HCT116 (cell line): ENCODE data around the gene CAST. TPM values are rescaled to one million over a fixed set of nuclear protein-coding genes. Genes with fewer than 3 reads are reported as not detected.
A peak's percentile ranks its signal among the peaks of the same experiment; 100 is the strongest.
"Not testable (repeated sequence)": the region's sequence is repeated elsewhere in the genome, so short reads cannot be mapped to it uniquely, and the experiment has no call there.

ENCODE experiments used
- ATAC-seq: fragments of 200-7000 bp; cut with Tn5 transposase; 2 replicates; pipeline ENCODE4 v1.9.1; 2020; ENCODE audit warnings: mild to moderate bottlenecking, moderate library complexity
- BruUV-seq: library from RNA; stranded (reverse); fragments of 400-500 nt; replicated peaks from 2 replicates; lab custom pipeline; 2021; lab: Mats Ljungman, UMichigan
- CTCF ChIA-PET: fragments of 300-600 bp; sonication (Branson Sonifier 250); formaldehyde crosslinking; loops from one replicate; lab custom pipeline; 2021; ENCODE audit warnings: antibody characterized with exemption; lab: Charles Lee
- POLR2A ChIA-PET: fragments of 300-600, 350-600 bp; sonication (Branson Sonifier 250); formaldehyde crosslinking; loops from one replicate; lab custom pipeline; 2021; ENCODE audit warnings: antibody characterized with exemption; lab: Charles Lee
- RAD21 ChIA-PET, 2 experiments: fragments of 300-600 bp; sonication (Branson Sonifier 250); formaldehyde crosslinking; loops; one replicate each; lab custom pipeline; 2023; ENCODE audit warnings: low total read pairs in 2 of 2; ENCODE audit not compliant: uncharacterized antibody in 2 of 2, unreplicated experiment in 2 of 2, low non-redundant PET in 1 of 2; lab: Charles Lee
- DNase-seq: peaks from one replicate; pipeline ENCODE4 v3.0.0-alpha.2; 2010; ENCODE audit warnings: low read depth, low spot score
- H2AFZ ChIP-seq: fragments of 200-600 bp; shearing (Covaris generic), sonication (generic); 2 replicates; pipeline ENCODE4 v1.6.1; 2017; ENCODE audit warnings: low read depth, mixed run types, mixed read lengths, antibody characterized with exemption, low read length; ENCODE audit not compliant: poor library complexity, severe bottlenecking
- H3K27ac ChIP-seq: 2 replicates; pipeline ENCODE4 v1.5.1; 2012; ENCODE audit warnings: low read depth, low read length
- H3K27me3 ChIP-seq: fragments of 200-600 bp; sonication (generic); 2 replicates; pipeline ENCODE4 v1.6.1; 2016; ENCODE audit warnings: mixed run types, low read length, mixed read lengths; ENCODE audit not compliant: insufficient read depth
- H3K36me3 ChIP-seq, 2 experiments: fragments of 200-500 bp in 1 of 2; fragments of 200-600 bp in 1 of 2; sonication (Bioruptor generic) in 1 of 2; sonication (generic) in 1 of 2; 2 replicates each; pipeline versions ENCODE4 v1.5.1 to v1.6.1; 2014 to 2016; ENCODE audit warnings: low read length in 2 of 2, inconsistent platforms in 1 of 2, mixed read lengths in 1 of 2, mixed run types in 1 of 2; ENCODE audit not compliant: insufficient read depth in 2 of 2, control insufficient read depth in 1 of 2
- H3K4me1 ChIP-seq, 2 experiments: fragments of 200-600 bp in 1 of 2; sonication (generic) in 1 of 2; 2 replicates each; pipeline versions ENCODE4 v1.5.1 to v1.6.1; 2012 to 2017; ENCODE audit warnings: low read length in 2 of 2, inconsistent platforms in 1 of 2, mild to moderate bottlenecking in 1 of 2, mixed read lengths in 1 of 2, mixed run types in 1 of 2, moderate library complexity in 1 of 2; ENCODE audit not compliant: insufficient read depth in 2 of 2, control insufficient read depth in 1 of 2
- H3K4me2 ChIP-seq: fragments of 200-600 bp; sonication (generic); 2 replicates; pipeline ENCODE4 v1.6.1; 2017; ENCODE audit warnings: mixed run types, low read length, mixed read lengths
- H3K4me3 ChIP-seq, 2 experiments: fragments of 200-600 bp in 1 of 2; sonication (generic) in 1 of 2; replicated peaks in 1 of 2; 2 replicates each; pipeline ENCODE4 v1.5.1; 2011 to 2016; ENCODE audit warnings: low read length in 2 of 2, control low read depth in 1 of 2, low read depth in 1 of 2, mild to moderate bottlenecking in 1 of 2, mixed read lengths in 1 of 2, mixed run types in 1 of 2
- H3K79me2 ChIP-seq: fragments of 200-600 bp; sonication (generic); 2 replicates; pipeline ENCODE4 v1.6.1; 2017; ENCODE audit warnings: mild to moderate bottlenecking, mixed run types, low read length, moderate library complexity, mixed read lengths; ENCODE audit not compliant: insufficient read depth
- H3K9ac ChIP-seq: fragments of 200-600 bp; sonication (generic); 2 replicates; pipeline ENCODE4 v1.6.1; 2016; ENCODE audit warnings: low read length, mixed read lengths
- H3K9me2 ChIP-seq: fragments of 200-600 bp; sonication (generic), shearing (Covaris generic); 2 replicates; pipeline ENCODE4 v1.6.1; 2017; ENCODE audit warnings: mixed run types, mild to moderate bottlenecking, moderate library complexity; ENCODE audit not compliant: insufficient read depth
- H3K9me3 ChIP-seq, 2 experiments: fragments of 200-500 bp in 1 of 2; fragments of 200-600 bp in 1 of 2; sonication (Bioruptor generic) in 1 of 2; sonication (generic) in 1 of 2; 2 replicates each; pipeline ENCODE4 v1.6.1; 2014 to 2017; ENCODE audit warnings: low read length in 2 of 2, mixed read lengths in 2 of 2, inconsistent platforms in 1 of 2, low read depth in 1 of 2, mild to moderate bottlenecking in 1 of 2, mixed run types in 1 of 2, moderate library complexity in 1 of 2; ENCODE audit not compliant: control insufficient read depth in 1 of 2, insufficient read depth in 1 of 2
- H4K20me1 ChIP-seq: fragments of 200-600 bp; sonication (generic), shearing (Covaris generic); 2 replicates; pipeline ENCODE4 v1.6.1; 2017; ENCODE audit warnings: mixed run types, mild to moderate bottlenecking, moderate library complexity; ENCODE audit not compliant: insufficient read depth
- ATF3 ChIP-seq: IDR thresholded peaks from 2 replicates; pipeline ENCODE4 v1.6.1; 2012
- CBX3 ChIP-seq: IDR thresholded peaks from 2 replicates; pipeline ENCODE4 v1.6.1; 2012; ENCODE audit warnings: low read depth
- CEBPB ChIP-seq: IDR thresholded peaks from 2 replicates; pipeline ENCODE4 v1.6.1; 2012; ENCODE audit warnings: low read depth
- ELF1 ChIP-seq: IDR thresholded peaks from 2 replicates; pipeline ENCODE4 v1.6.1; 2012; ENCODE audit warnings: low read depth, borderline replicate concordance
- FOSL1 ChIP-seq: IDR thresholded peaks from 2 replicates; pipeline ENCODE4 v1.6.1; 2012; ENCODE audit warnings: low read depth
- JUND ChIP-seq: IDR thresholded peaks from 2 replicates; pipeline ENCODE4 v1.6.1; 2012
- MAX ChIP-seq: IDR thresholded peaks from 2 replicates; pipeline ENCODE4 v1.6.1; 2012
- POLR2A ChIP-seq: IDR thresholded peaks from 2 replicates; pipeline ENCODE4 v1.7.0; 2011; ENCODE audit warnings: borderline replicate concordance; ENCODE audit not compliant: insufficient read depth, insufficient read length; ENCODE audit errors: extremely low read depth
- POLR2AphosphoS5 ChIP-seq: IDR thresholded peaks from 2 replicates; pipeline ENCODE4 v1.6.1; 2011; ENCODE audit warnings: mild to moderate bottlenecking, low read depth, low read length, moderate library complexity
- RAD21 ChIP-seq: IDR thresholded peaks from 2 replicates; pipeline ENCODE4 v1.6.1; 2012; ENCODE audit warnings: low read depth, mild to moderate bottlenecking
- REST ChIP-seq: IDR thresholded peaks from 2 replicates; pipeline ENCODE4 v1.6.1; 2012; ENCODE audit warnings: low read depth
- SIN3A ChIP-seq: IDR thresholded peaks from 2 replicates; pipeline ENCODE4 v1.6.1; 2012; ENCODE audit warnings: low read depth
- SP1 ChIP-seq: IDR thresholded peaks from 2 replicates; pipeline ENCODE4 v1.6.1; 2012; ENCODE audit warnings: low read depth
- ZFX ChIP-seq: fragments of 450-650 bp; IDR thresholded peaks from 2 replicates; pipeline ENCODE4 v1.6.1; 2017
- ZNF274 ChIP-seq: fragments of 200-500 bp; sonication (Bioruptor generic); IDR thresholded peaks from 2 replicates; pipeline ENCODE4 v1.6.1; 2014; ENCODE audit warnings: mild to moderate bottlenecking, low read depth, low read length, inconsistent platforms
- intact Hi-C: fragments of 100-400 bp; cut with micrococcal nuclease; formaldehyde crosslinking; loops from 2 replicates; pipeline ENCODE4 v1.10.0; 2022
- total RNA-seq: library from RNA; stranded (reverse); gene quantifications from one replicate; pipeline ENCODE4 v1.2.1, GENCODE V29; 2021; ENCODE audit not compliant: unreplicated experiment

CAST gene
- total RNA-seq, 1 experiment from 2014 or later: 142 TPM

- H3K9ac ChIP-seq: no peak overlapping the region
- ATAC-seq: no peak
- H2AFZ ChIP-seq: no peak overlapping the region
- H3K9me2 ChIP-seq: no peaks in the 10 kb centered on the region
- H3K4me2 ChIP-seq: peak overlapping the region; percentile 19; the same call in 1 of the 2 replicates
- no peak overlapping the region for H3K4me3 ChIP-seq
- H3K79me2 ChIP-seq: no peaks in the 10 kb centered on the region
- H3K27me3 ChIP-seq: no peaks in the 10 kb centered on the region
- CTCF ChIA-PET: interaction anchor here (2.9 to 3.1 kb wide), 2 partner anchors 9 to 129 kb away, joined by 12 to 15 read pairs; no protein-coding TSS in a partner anchor
- DNase-seq: no peak
- POLR2A ChIA-PET: no interaction called here
- peaks cover 23 to 26% of the 10 kb centered on the region in 2 experiments for H3K36me3 ChIP-seq
- H4K20me1 ChIP-seq: no peaks in the 10 kb centered on the region
- BruUV-seq: no TSS peak
- H3K4me1 ChIP-seq: peaks cover 0 to 6% of the 10 kb centered on the region in 2 experiments; a peak in 2 of 4 replicates
- H3K27ac ChIP-seq: no peak overlapping the region
- intact Hi-C loops: no loop called here
- RAD21 ChIA-PET: no interaction called here
- H3K9me3 ChIP-seq: no peaks in the 10 kb centered on the region
- no peak for TF ChIP-seq REST
- TF ChIP-seq SIN3A: no peak
- TF ChIP-seq JUND: no peak
- no peak for TF ChIP-seq ATF3
- no peak for TF ChIP-seq POLR2A
- TF ChIP-seq FOSL1: no peak
- no peak for TF ChIP-seq ELF1
- TF ChIP-seq MAX: no peak
- TF ChIP-seq CBX3: no peak
- no peak for TF ChIP-seq RAD21
- TF ChIP-seq POLR2AphosphoS5: no peak
- TF ChIP-seq ZFX: no peak
- TF ChIP-seq CEBPB: no peak
- no peak for TF ChIP-seq SP1
- no peak for TF ChIP-seq ZNF274
Measured at GRCh38 chr5:96743805-96744204, 81.6 kb downstream of the CAST start.

GRCh38 chr5:96744218-96744617 lies 82.0 kb downstream of the CAST start:
- H3K9me2 ChIP-seq, H3K4me3 ChIP-seq, RAD21 ChIA-PET, H3K4me2 ChIP-seq, ATAC-seq, H4K20me1 ChIP-seq, H2AFZ ChIP-seq, H3K9ac ChIP-seq, H3K4me1 ChIP-seq, H3K79me2 ChIP-seq, H3K9me3 ChIP-seq, H3K27me3 ChIP-seq, intact Hi-C loops, H3K27ac ChIP-seq, DNase-seq, POLR2A ChIA-PET, BruUV-seq: not testable (repeated sequence)
- peaks cover 23% of the 10 kb centered on the region in 2 experiments for H3K36me3 ChIP-seq
- CTCF ChIA-PET: interaction anchor here (3.1 kb wide), 1 partner anchor 8 kb away, joined by 15 read pairs; no protein-coding TSS in a partner anchor
